Fibroblast of skin of left quadriceps (primary cell): ENCODE results near the gene PRPSAP1.
A peak's percentile ranks its signal among the peaks of the same experiment; 100 is the strongest.
"Not testable (repeated sequence)": the region's sequence is repeated elsewhere in the genome, so short reads cannot be mapped to it uniquely, and the experiment has no call there.

Experiments
- DNase-seq, 2 experiments: peaks; one replicate each; pipeline ENCODE4 v3.0.0-alpha.2; 2013; ENCODE audit warnings: low read depth in 2 of 2

The PRPSAP1 gene

DNA sequence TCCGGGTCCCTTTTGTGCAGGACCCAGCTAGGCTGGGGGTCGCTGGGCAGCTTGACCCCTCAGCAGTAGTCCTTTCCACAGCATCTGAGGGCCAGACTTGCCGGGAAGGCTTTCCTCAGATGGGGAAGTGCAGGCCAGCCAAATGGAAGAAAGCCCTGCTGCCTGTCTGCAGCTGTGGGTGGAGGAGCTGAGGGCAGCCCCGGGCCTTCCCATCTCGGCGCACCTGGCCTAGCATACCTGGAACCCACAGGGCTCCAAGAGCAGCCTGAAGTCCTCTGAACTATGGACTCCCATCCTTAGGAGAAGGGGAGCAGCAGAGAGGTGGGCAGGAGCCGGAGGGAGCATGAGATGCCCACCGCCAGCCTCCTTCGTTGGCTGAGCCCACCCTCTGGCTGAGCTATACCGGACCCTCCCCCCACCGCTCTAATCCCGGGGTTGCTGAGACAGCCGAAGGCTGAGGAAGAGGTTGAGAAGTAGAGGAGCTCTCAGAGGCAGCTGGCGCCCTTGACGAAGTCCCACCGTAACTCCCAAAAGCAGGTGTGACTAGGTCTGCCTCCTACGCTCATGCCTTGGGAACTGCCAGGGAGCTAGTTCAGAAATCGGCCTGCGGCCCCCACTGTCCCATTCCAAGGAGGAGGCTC lies 75.3 kb downstream of the PRPSAP1 start:
- no peak for DNase-seq

- DNase-seq, result no peak
These were observed 76.1 kb downstream of the PRPSAP1 start for GRCh38 chr17:76277300-76278267.

- no peak for DNase-seq
These were observed 77.0 kb downstream of the PRPSAP1 start for GRCh38 chr17:76276461-76277299.

DNA sequence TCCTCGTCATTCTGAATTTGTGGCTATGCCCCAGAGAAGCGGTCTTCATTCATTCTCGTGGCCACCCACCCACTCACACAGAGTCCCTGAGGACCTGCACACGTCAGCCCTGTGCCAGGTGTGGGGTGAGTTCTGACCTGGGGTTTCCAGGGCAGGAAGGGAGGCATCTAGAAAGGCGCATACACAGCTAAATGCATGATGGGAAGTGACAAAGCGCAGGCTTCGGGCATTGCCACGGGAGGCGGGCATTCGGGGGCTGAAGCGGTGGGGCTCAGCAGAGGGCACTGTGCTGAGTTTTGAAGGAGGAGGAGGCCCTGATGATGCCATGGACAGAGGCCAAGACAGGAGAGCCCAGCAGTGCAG lies 77.7 kb downstream of the PRPSAP1 start:
- no peak for DNase-seq

- no peak for DNase-seq
These were observed 78.2 kb downstream of the PRPSAP1 start for GRCh38 chr17:76275382-76276068.

- DNase-seq, result no peak
These were observed 79.4 kb downstream of the PRPSAP1 start for GRCh38 chr17:76274112-76274956.

GRCh38 chr17:76273445-76274111 lies 80.1 kb downstream of the PRPSAP1 start:
- no peak for DNase-seq

DNA sequence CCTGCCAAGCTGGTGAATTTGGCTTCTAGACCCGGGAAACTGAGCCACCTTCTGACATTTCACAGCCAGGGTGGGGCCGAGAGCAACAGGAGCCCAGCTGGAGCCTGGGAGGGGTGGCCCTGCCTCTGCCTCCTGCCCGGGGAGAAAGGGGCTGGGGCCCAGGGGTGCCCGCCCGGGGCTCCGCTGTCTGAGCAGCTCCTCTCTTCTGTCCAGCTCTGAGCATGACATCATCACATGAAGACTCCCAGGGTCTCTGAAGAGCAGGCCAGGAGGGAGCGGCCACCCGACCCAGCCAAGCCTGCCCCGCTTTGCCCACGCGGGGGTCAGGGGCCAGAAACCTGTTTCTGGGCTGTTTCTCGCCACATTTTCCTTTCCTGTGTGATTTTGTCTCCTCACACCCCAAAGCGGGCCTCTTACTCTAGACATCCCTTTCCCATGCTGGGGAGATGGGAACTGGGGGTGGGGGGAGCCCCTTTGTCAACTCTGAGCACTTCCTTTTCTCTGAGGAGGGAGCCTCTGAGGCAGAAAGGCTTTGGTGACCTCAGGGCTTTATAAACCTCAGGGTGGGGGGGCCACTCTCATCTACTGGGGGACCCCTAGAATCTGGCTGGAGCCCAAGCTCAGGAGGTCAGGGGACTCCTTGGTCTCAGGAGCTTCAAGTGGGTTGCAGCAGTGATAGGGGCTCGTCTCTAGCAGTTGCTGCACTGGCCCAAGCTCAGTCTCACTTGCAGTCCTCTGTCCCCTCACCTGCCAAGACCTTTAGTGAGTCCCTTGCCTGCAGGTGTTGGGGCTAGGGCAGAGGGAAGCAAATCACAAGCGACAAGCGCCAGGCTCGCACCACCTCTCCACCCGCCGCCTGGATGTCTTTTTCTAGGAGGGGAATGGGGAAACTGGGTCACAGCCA lies 80.9 kb downstream of the PRPSAP1 start:
- DNase-seq, result no peak

DNA sequence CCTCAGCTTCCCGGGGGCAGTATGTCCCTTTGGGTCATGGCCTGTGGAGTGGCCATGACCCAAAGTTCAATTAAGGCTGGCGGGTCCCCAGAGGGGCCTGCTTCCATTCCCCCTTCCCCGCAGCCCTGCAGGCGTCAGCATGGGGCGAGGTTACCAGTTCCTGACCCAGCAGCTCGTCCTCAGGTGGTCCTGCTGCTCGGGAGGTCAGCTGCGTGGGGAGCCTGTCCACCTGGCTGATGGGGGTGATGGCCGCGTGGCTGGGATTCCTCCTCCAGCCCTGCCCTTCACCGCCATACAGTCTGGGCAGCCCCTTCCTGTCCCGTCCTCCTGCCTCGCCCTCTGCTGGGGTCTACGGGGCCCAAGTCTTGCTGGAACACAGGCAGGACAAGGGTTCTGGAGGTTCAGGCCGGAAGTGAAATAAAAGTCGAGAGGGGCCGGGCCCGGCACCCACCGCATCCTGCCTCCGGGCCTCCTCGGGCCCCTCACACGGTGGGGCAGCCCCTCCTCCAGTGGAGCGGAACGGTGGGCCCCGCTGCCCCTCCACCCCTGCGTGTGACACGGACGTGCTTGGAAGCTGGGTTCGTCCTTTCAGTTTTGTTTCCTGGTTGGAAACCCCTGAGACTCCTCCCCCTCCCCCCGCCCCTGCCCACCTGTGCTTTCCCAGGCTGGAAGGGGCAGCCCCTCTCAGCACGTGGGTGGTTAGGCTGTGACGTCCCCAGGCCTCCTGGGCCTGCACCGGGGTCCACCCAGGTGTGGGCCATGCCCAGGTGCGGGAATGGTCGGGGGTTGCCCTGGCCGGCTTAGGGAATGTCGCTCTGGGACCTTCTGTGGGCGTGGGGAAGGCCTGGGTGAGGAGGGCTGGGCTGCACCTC lies 81.8 kb downstream of the PRPSAP1 start:
- DNase-seq, result no peak

- no peak for DNase-seq
These were observed 82.7 kb downstream of the PRPSAP1 start for GRCh38 chr17:76270770-76271668.

GRCh38 chr17:76270127-76270592 lies 83.6 kb downstream of the PRPSAP1 start:
- DNase-seq, result no peak

- no peak for DNase-seq
These were observed 84.4 kb downstream of the PRPSAP1 start for GRCh38 chr17:76268991-76269981.

GRCh38 chr17:76268015-76268749 lies 85.5 kb downstream of the PRPSAP1 start:
- peak in 1 of 2 experiments; percentile 49 for DNase-seq

- not testable (repeated sequence) for DNase-seq
These were observed 86.1 kb downstream of the PRPSAP1 start for GRCh38 chr17:76267581-76268001.

- DNase-seq, result no peak
These were observed 86.6 kb downstream of the PRPSAP1 start for GRCh38 chr17:76267051-76267576.
